OCI-LY1 (cell line): ENCODE results near the gene PANK4.

Source experiments
- H2AFZ ChIP-seq: fragments of 200-600 bp; sonication (generic), shearing (Covaris generic); 2 replicates; pipeline ENCODE4 v1.6.0; 2014; ENCODE audit warnings: antibody characterized with exemption, mild to moderate bottlenecking, low read length
- H3F3A ChIP-seq: fragments of 200-600 bp; sonication (generic), shearing (Covaris generic); 2 replicates; pipeline ENCODE4 v1.6.0; 2014; ENCODE audit warnings: mild to moderate bottlenecking, antibody characterized with exemption, low read length, moderate library complexity; ENCODE audit not compliant: insufficient read depth
- H3K27ac ChIP-seq: fragments of 200-600 bp; sonication (generic); 2 replicates; pipeline ENCODE4 v1.5.1; 2014; ENCODE audit warnings: low read length, mixed run types, mild to moderate bottlenecking, low read depth; ENCODE audit not compliant: poor library complexity, severe bottlenecking
- H3K27me3 ChIP-seq: fragments of 200-600 bp; sonication (generic); 2 replicates; pipeline ENCODE4 v1.6.0; 2014; ENCODE audit warnings: antibody characterized with exemption, mild to moderate bottlenecking, low read length, moderate library complexity; ENCODE audit not compliant: insufficient read depth
- H3K36me3 ChIP-seq: fragments of 200-600 bp; sonication (generic); 2 replicates; pipeline ENCODE4 v1.6.1; 2014; ENCODE audit warnings: mild to moderate bottlenecking, antibody characterized with exemption, low read length, moderate library complexity, mixed read lengths; ENCODE audit not compliant: insufficient read depth
- H3K4me1 ChIP-seq: fragments of 200-600 bp; sonication (generic); 2 replicates; pipeline ENCODE4 v1.5.1; 2014; ENCODE audit warnings: mild to moderate bottlenecking, low read length, moderate library complexity; ENCODE audit not compliant: insufficient read depth, severe bottlenecking
- H3K4me2 ChIP-seq: fragments of 200-600 bp; sonication (generic), shearing (Covaris generic); 2 replicates; pipeline ENCODE4 v1.6.1; 2014; ENCODE audit warnings: low read length
- H3K4me3 ChIP-seq: fragments of 200-600 bp; sonication (generic); 2 replicates; pipeline ENCODE4 v1.5.1; 2014; ENCODE audit warnings: low read length, low read depth, mild to moderate bottlenecking, mixed read lengths; ENCODE audit not compliant: poor library complexity, severe bottlenecking
- H3K79me2 ChIP-seq: fragments of 200-600 bp; shearing (Covaris generic); 2 replicates; pipeline ENCODE4 v1.6.1; 2016; ENCODE audit warnings: mixed run types, low read length, mixed read lengths; ENCODE audit not compliant: insufficient read depth
- H3K9ac ChIP-seq: fragments of 200-600 bp; sonication (generic), shearing (Covaris generic); 2 replicates; pipeline ENCODE4 v1.6.1; 2014; ENCODE audit warnings: mild to moderate bottlenecking, low read length, mixed read lengths
- H3K9me2 ChIP-seq: fragments of 200-600 bp; sonication (generic), shearing (Covaris generic); 2 replicates; pipeline ENCODE4 v1.6.1; 2014; ENCODE audit warnings: low read depth, mild to moderate bottlenecking, low read length, mixed read lengths
- H3K9me3 ChIP-seq: fragments of 200-600 bp; shearing (Covaris generic); 2 replicates; pipeline ENCODE4 v1.6.1; 2014; ENCODE audit warnings: low read length, mixed read lengths
- H4K20me1 ChIP-seq: fragments of 200-600 bp; sonication (generic), shearing (Covaris generic); 2 replicates; pipeline ENCODE4 v1.6.0; 2016; ENCODE audit warnings: mild to moderate bottlenecking, low read length; ENCODE audit not compliant: insufficient read depth
- EZH2 ChIP-seq: fragments of 200-600 bp; sonication (generic), shearing (Covaris generic); IDR thresholded peaks from 2 replicates; pipeline ENCODE4 v1.8.0; 2017; ENCODE audit warnings: borderline replicate concordance, mixed run types, mild to moderate bottlenecking, antibody characterized with exemption, low read length, moderate library complexity, mixed read lengths
- TF ChIP-seq, protein P1 (sequence below): fragments of 200-600 bp; sonication (generic), shearing (Covaris generic); IDR thresholded peaks from 2 replicates; pipeline ENCODE4 v1.5.1; 2017; ENCODE audit warnings: mild to moderate bottlenecking, antibody characterized with exemption, low read length, moderate library complexity, mixed read lengths

PANK4 gene

GRCh38 chr1:2481885-2482284 lies 44.5 kb downstream of the PANK4 start:
- H3F3A ChIP-seq: no peaks in the 10 kb centered on the region

DNA sequence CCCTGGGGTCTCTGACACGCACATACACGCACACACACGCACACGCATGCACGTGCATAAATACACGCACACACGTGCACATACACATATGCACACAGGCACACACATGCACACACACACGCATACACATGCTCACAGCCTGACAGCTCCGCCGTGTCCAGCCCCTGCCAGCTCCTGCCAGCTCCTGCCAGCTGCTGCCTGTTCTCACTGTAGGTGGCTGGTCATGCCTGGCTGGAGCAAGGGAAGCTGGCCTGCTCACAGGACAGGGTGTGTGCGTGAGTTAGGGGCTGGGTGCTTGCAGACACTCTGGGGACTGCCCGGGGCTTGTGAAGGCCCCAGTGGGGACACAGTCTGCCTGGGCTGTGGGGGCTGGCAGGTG lies 45.4 kb downstream of the PANK4 start:
- Histone ChIP-seq H3K9me3 (no peaks in the 10 kb centered on the region), H3K9ac (no peak overlapping the region), H2AFZ (no peak overlapping the region), H3K4me1 (no peaks in the 10 kb centered on the region), H3K9me2 (no peaks in the 10 kb centered on the region), H3K4me2 (no peak overlapping the region), H3F3A (no peaks in the 10 kb centered on the region), H3K27me3 (no peaks in the 10 kb centered on the region), H4K20me1 (no peaks in the 10 kb centered on the region), H3K4me3 (no peak overlapping the region), H3K36me3 (no peaks in the 10 kb centered on the region), H3K79me2 (no peaks in the 10 kb centered on the region), H3K27ac (no peak overlapping the region)
- TF ChIP-seq, protein P1, sequence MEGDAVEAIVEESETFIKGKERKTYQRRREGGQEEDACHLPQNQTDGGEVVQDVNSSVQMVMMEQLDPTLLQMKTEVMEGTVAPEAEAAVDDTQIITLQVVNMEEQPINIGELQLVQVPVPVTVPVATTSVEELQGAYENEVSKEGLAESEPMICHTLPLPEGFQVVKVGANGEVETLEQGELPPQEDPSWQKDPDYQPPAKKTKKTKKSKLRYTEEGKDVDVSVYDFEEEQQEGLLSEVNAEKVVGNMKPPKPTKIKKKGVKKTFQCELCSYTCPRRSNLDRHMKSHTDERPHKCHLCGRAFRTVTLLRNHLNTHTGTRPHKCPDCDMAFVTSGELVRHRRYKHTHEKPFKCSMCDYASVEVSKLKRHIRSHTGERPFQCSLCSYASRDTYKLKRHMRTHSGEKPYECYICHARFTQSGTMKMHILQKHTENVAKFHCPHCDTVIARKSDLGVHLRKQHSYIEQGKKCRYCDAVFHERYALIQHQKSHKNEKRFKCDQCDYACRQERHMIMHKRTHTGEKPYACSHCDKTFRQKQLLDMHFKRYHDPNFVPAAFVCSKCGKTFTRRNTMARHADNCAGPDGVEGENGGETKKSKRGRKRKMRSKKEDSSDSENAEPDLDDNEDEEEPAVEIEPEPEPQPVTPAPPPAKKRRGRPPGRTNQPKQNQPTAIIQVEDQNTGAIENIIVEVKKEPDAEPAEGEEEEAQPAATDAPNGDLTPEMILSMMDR: no peak
- TF ChIP-seq EZH2: no peak

More at GRCh38 chr1:2481885-2482284, 44.5 kb downstream of the PANK4 start:
- Histone ChIP-seq H3K79me2 (no peaks in the 10 kb centered on the region), H3K9me2 (no peaks in the 10 kb centered on the region), H2AFZ (no peak overlapping the region), H3K9ac (no peak overlapping the region), H3K36me3 (no peaks in the 10 kb centered on the region), H3K27me3 (no peaks in the 10 kb centered on the region), H3K27ac (no peak overlapping the region), H3K4me3 (no peak overlapping the region), H3K4me2 (no peak overlapping the region), H3K9me3 (no peaks in the 10 kb centered on the region), H3K4me1 (no peaks in the 10 kb centered on the region), H4K20me1 (no peaks in the 10 kb centered on the region)
- TF ChIP-seq, protein P1: no peak

DNA sequence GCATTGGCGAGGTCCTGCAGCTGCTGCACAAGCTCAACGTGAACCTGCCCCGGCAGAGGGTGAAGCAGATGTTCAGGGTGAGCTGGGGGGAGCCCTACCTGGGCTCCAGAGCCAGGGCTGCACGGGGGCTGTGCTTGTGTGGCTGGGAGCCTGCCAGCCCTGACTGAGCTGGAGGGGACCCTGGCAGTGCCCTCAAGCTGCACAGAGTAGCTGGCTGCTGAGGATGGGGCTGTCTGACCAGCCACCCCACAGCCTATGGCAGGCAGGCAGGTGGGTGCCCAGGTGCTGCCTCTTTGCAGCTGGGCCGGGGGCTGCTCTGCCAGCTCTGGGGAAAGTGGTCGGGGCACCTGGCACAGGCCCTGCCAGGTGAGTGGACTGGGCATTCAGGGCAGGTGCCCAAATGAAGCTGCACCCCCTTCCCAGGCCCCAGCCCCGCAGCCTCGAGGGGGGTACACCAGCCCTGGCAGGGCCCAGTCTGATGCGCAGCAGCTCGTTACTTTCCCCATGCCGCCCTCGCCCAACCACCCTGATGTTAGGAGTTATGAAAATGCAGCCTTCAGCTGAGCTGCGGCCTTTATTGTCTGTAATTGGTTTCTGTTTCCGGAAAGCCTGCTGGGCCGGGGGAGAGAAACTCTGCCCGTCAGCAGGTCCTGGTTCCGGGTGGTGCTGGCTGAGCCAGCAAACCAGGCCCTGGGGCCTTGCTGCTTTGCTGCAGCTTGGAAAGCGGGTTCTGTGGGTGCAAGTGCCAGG lies 46.0 kb downstream of the PANK4 start:
- Histone ChIP-seq H3K27ac (no peak overlapping the region), H2AFZ (no peak overlapping the region), H3K9me2 (no peaks in the 10 kb centered on the region), H3K4me1 (no peaks in the 10 kb centered on the region), H3K9ac (no peak overlapping the region), H3K27me3 (no peaks in the 10 kb centered on the region), H3K4me3 (no peak overlapping the region), H3K4me2 (no peak overlapping the region), H3K36me3 (no peaks in the 10 kb centered on the region), H4K20me1 (no peaks in the 10 kb centered on the region), H3K9me3 (no peaks in the 10 kb centered on the region), H3F3A (no peaks in the 10 kb centered on the region), H3K79me2 (no peaks in the 10 kb centered on the region)
- TF ChIP-seq, protein P1: no peak
- no peak for TF ChIP-seq EZH2
